Epithelial cell of esophagus (primary cell): ENCODE data around the gene APH1A.
A peak's percentile ranks its signal among the peaks of the same experiment; 100 is the strongest.

Source experiments
- DNase-seq: peaks from one replicate; pipeline ENCODE4 v3.0.0; 2010; ENCODE audit warnings: low read depth
- H3K4me3 ChIP-seq: 2 replicates; pipeline ENCODE4 v1.5.1; 2011; ENCODE audit warnings: mild to moderate bottlenecking, low read length, control low read depth
- CTCF ChIP-seq: IDR thresholded peaks from 2 replicates; pipeline ENCODE4 v1.5.1; 2011; ENCODE audit warnings: low read depth, mild to moderate bottlenecking, low read length, control low read depth, inconsistent platforms; ENCODE audit not compliant: insufficient read depth; ENCODE audit errors: missing control alignments

The APH1A gene

GRCh38 chr1:150268340-150268704, 494 bp downstream of the APH1A start:
- no peak for TF ChIP-seq CTCF
- peak; percentile 65 for DNase-seq
- peak overlapping the region; percentile 93 for H3K4me3 ChIP-seq

GRCh38 chr1:150267896-150268295, 920 bp downstream of the APH1A start:
- H3K4me3 ChIP-seq = peak overlapping the region; percentile 93
- no peak for DNase-seq
- TF ChIP-seq CTCF = no peak

- no peak for TF ChIP-seq CTCF
- no peak for DNase-seq
- no peak overlapping the region for H3K4me3 ChIP-seq
Measured at GRCh38 chr1:150263549-150263948, 5.3 kb downstream of the APH1A start.

GRCh38 chr1:150262388-150263320, 6.2 kb downstream of the APH1A start:
- H3K4me3 ChIP-seq = no peak overlapping the region
- peak; percentile 77 for DNase-seq
- no peak for TF ChIP-seq CTCF

- no peak for DNase-seq
- H3K4me3 ChIP-seq = no peak overlapping the region
- no peak for TF ChIP-seq CTCF
Measured at GRCh38 chr1:150261367-150261766, 7.4 kb downstream of the APH1A start.

GRCh38 chr1:150259758-150260669, 8.8 kb downstream of the APH1A start:
- peak; percentile 50 for DNase-seq
- no peak for TF ChIP-seq CTCF
- H3K4me3 ChIP-seq = peak overlapping the region; percentile 20
